Stimulated activated effector memory CD8-positive, alpha-beta T cell treated with anti-CD3 and anti-CD28 coated beads, Interleukin-12 subunit alpha, Interleukin-12 subunit beta, amount 100 ng/mL, for 72 hours (primary cell): ENCODE measurements around the gene COL5A1.
A peak's percentile ranks its signal among the peaks of the same experiment; 100 is the strongest.
"Not testable (repeated sequence)": the region's sequence is repeated elsewhere in the genome, so short reads cannot be mapped to it uniquely, and the experiment has no call there.

ENCODE experiments used
- ATAC-seq: fragments of 150-1000 bp; cut with Tn5 transposase; 2 replicates; pipeline ENCODE4 v1.10.0; 2021
- DNase-seq, 2 donors: peaks; one replicate each; pipeline ENCODE4 v3.0.0; 2021 to 2022; ENCODE audit warnings: low spot score in 2 of 2
- H3K27ac Mint-ChIP-seq: one replicate; pipeline ENCODE4 v1.8.0; 2022; ENCODE audit warnings: mild to moderate bottlenecking, mixed read lengths
- H3K36me3 Mint-ChIP-seq: one replicate; pipeline ENCODE4 v1.8.0; 2022; ENCODE audit warnings: mild to moderate bottlenecking, mixed read lengths
- H3K4me1 Mint-ChIP-seq: one replicate; pipeline ENCODE4 v1.8.0; 2022; ENCODE audit warnings: mixed read lengths
- H3K4me3 Mint-ChIP-seq: one replicate; pipeline ENCODE4 v1.8.0; 2022; ENCODE audit warnings: mild to moderate bottlenecking, mixed read lengths
- H3K9me3 Mint-ChIP-seq: one replicate; pipeline ENCODE4 v1.8.0; 2022; ENCODE audit warnings: mixed read lengths

The COL5A1 gene

GRCh38 chr9:134639994-134640393 is 1.6 kb upstream of the COL5A1 start:
- ATAC-seq (no peak), DNase-seq (no peak)
- no peak overlapping the region for H3K4me3 Mint-ChIP-seq
- H3K27ac Mint-ChIP-seq = no peak overlapping the region
- no peaks in the 10 kb centered on the region for H3K36me3 Mint-ChIP-seq
- H3K4me1 Mint-ChIP-seq = peaks cover 17% of the 10 kb centered on the region
- H3K9me3 Mint-ChIP-seq = no peaks in the 10 kb centered on the region

- H3K4me3 Mint-ChIP-seq = peak overlapping the region; percentile 60
- H3K27ac Mint-ChIP-seq = no peak overlapping the region
- no peaks in the 10 kb centered on the region for H3K36me3 Mint-ChIP-seq
- H3K9me3 Mint-ChIP-seq = no peaks in the 10 kb centered on the region
- ATAC-seq = no peak
- no peak for DNase-seq
- H3K4me1 Mint-ChIP-seq = peaks cover 17% of the 10 kb centered on the region
These were observed 964 bp upstream of the COL5A1 start for GRCh38 chr9:134640506-134641172.

DNA sequence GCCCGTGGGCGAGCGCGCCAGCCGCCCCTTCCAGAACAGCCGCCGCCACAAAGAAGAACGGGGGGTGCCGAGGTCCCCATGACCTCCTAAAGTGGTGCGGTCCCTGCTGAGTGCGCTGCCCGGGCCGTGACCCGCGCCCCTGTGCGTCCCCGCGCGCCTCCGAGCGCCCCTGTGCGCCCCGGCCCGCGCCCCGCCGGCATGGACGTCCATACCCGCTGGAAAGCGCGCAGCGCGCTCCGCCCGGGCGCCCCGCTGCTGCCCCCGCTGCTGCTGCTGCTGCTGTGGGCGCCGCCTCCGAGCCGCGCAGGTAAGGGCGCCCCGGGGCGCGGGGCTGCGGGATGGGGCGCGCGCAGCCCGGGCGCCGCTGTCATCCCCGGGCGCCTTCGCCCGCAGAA is 384 bp downstream of the COL5A1 start:
- DNase-seq (no peak), ATAC-seq (peak; percentile 16)
- H3K4me1 Mint-ChIP-seq = peaks cover 29% of the 10 kb centered on the region
- no peaks in the 10 kb centered on the region for H3K36me3 Mint-ChIP-seq
- H3K27ac Mint-ChIP-seq = no peak overlapping the region
- H3K4me3 Mint-ChIP-seq = peak overlapping the region; percentile 60
- H3K9me3 Mint-ChIP-seq = no peaks in the 10 kb centered on the region

DNA sequence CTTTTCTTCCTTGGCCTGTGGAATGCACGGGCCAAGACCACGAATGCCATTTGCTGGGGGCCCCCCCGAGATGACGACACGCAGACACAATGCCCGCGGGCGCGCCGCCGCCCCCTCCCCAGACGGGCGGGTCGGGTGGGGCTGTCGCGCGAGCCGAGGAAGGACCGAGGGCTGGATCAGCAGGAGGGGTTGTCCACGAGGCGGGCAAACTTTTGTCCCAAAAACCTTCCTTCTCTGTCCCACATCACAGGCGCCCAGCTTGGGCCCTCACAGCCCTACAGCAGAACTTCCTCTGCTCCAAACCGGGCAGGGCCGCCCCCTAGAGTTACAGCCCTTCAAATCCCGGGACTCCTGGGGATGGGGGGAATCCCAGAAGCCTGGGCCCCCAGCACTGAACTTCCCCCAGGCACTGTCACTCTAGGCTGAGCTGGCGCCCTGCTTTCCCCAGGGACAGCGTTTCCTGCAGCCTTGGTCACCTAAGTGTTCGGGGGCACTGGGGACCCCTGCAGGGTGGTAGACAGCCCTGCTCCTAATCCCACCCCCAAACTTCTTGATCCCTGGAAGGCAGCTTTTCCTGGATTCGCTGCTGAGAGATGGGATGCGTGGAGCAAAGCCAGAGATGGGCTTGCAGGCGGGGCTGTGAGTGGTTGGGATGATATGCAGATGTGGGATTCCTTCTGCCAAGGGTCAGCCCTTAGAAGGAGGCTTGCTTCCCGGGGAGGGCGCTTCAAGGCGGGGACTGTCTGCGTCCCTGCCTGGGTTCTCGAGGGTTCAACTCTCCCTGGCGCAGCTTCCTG is 980 bp downstream of the COL5A1 start:
- Mint-ChIP-seq H3K36me3 (no peaks in the 10 kb centered on the region), H3K9me3 (no peaks in the 10 kb centered on the region), H3K4me1 (peaks cover 35% of the 10 kb centered on the region), H3K4me3 (peak overlapping the region; percentile 59), H3K27ac (no peak overlapping the region)
- no peak for ATAC-seq
- DNase-seq = no peak

DNA sequence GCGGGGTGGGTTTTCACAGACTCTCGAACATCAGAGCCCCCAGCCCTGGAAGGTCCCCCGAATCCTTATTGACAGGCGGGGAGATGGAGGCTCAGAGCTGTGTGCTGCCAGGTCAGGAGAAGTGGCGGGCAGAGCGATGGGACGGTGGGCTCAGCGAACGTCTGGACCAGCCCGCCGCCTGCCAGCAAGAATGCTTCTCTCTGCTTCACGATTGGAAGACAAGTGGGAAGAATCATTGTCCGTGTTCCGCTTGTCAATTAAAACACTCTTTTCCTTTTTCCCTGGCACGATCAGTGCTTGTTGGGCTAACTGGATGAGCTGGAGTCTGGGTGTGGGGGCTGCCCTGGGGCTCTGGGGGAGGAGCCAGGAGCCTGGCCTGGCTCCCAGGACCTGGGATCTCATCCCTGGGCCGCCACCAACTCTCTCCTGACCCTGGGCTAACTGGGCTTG is 1.6 kb downstream of the COL5A1 start:
- ATAC-seq (no peak), DNase-seq (no peak)
- Mint-ChIP-seq H3K9me3 (no peaks in the 10 kb centered on the region), H3K27ac (no peak overlapping the region), H3K4me1 (peaks cover 38% of the 10 kb centered on the region), H3K4me3 (peak overlapping the region; percentile 59), H3K36me3 (no peaks in the 10 kb centered on the region)

DNA sequence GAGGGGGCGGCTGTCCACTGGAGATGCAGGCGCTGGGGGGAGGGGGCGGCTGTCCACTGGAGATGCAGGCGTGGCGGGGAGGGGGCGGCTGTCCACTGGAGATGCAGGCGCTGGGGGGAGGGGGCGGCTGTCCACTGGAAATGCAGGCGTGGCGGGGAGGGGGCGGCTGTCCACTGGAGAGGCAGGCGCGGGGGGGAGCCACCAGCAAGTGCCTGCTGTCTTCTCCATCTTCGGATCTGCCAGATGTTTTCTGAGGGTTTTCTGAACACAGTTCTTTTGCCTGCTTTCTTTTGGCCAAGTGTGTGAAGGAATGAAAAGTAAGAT is 2.8 kb downstream of the COL5A1 start:
- not testable (repeated sequence) for ATAC-seq, H3K4me3 Mint-ChIP-seq, H3K27ac Mint-ChIP-seq, DNase-seq, H3K9me3 Mint-ChIP-seq, H3K36me3 Mint-ChIP-seq
- peaks cover 48% of the 10 kb centered on the region for H3K4me1 Mint-ChIP-seq

DNA sequence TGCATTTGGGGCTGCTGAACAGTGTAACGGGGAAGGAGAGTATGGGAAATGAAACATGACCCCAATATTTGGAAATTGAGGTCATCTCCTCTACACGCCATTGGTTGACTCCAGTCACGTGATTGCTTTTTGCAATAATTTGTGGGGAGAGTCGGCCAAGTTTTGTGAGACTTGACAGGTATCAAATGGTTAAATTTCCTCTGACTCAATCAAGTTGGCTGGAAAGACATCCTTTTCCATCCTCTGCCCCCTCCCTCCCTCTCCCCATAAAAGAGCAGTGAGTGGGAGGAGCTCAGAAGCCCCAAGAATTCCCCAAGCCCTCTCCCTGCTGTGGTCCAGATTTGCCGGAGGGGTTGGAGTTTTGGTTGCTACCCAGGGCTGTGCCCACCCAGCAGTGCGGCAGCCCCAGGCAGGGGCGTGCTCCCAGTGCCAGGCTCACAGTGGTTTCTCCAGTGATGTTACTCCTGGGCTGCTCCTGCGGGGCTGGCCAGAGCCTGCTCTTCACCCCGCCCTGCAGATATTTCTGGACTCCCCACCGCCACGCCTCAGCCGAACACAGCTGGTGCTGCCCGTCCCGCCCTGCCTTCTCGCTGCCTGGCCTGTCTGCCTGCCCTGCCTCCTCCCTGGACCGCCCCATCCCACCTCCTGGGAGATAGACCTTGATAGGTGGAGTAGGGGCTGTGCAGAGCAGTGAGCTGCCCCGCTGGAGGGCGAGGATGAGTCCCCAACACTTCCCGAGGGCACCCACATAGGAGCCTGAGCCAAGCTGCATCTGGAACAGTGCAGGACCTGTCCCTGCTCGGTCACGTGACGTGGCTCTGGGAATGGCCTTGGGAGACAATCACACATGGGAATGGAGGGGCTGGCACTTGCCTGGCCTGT is 3.4 kb downstream of the COL5A1 start:
- no peak overlapping the region for H3K27ac Mint-ChIP-seq
- H3K9me3 Mint-ChIP-seq = no peaks in the 10 kb centered on the region
- DNase-seq (no peak), ATAC-seq (no peak)
- no peaks in the 10 kb centered on the region for H3K36me3 Mint-ChIP-seq
- no peak overlapping the region for H3K4me3 Mint-ChIP-seq
- H3K4me1 Mint-ChIP-seq = peaks cover 51% of the 10 kb centered on the region

DNA sequence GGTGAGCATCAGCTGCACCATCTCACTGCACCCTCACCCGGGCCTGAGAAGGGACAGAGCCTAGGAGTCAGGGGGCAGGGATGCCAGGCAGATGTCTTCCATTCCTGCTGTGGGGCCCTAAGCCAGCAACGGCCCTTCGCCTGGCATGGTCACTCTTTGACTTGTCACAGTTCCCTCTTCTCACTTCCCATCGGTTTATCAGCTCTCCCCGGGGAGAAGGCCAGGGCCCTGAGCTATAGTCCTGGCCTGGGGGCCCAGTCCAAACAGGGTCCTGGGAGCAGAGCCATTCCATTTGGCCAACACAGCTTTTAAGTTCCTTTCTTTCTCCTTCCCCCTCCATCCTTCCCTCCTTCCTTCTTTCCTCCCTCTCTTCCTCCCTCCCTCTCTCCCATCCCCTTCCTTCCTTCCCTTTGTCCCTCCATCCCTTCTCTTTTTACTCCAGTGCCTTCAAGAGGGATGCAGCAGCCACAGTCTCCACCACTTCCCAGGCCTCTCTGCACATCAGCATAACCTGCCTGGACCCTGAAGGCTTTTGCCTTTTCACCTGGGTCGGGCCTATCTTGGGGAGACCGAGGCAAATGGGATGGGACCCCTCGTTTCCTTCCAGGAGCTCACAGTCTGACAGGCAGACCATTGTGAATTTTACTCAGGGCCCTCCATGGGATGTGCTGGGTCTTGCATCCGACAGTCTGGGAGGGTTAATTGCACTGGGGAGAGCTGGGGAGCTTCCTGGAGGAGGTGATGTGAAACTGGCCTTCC is 4.2 kb downstream of the COL5A1 start:
- Mint-ChIP-seq H3K27ac (peak overlapping the region; percentile 40), H3K4me1 (peaks cover 51% of the 10 kb centered on the region), H3K36me3 (no peaks in the 10 kb centered on the region), H3K4me3 (no peak overlapping the region), H3K9me3 (no peaks in the 10 kb centered on the region)
- ATAC-seq (no peak), DNase-seq (no peak)

DNA sequence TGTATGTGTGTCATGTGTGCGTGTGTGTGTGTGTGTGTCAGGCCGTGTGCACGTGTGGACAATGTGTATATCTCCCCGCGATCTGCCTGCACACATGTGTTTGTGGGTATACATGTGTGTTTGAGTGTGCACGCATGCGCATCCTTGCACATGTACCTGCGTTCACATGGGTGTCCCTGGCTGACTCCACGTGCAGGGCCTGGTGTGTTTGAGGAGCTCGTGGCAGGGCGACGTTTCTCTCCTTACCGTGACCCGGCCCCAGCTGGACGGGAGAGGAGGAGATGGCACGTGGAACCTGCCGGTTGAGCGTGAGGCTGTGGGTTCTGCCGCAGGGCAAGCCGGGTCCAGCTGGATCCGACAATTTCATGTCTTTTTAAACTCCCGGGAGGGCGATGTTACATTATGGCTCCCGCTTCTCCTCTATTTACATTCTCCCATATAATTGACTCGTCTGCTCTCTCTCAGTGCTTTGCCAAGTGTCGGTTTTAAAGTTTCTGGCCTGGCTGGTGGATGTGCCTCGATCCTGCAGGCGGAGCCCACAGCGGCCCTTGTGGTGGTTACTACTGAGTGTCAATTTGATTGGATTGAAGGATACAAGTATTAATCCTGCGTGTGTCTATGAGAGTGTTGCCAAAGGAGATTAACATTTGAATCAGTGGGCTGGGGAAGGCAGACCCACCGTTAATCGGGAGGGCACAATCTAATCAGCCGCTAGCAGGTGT is 5.9 kb downstream of the COL5A1 start:
- DNase-seq = no peak
- H3K27ac Mint-ChIP-seq = no peak overlapping the region
- ATAC-seq = no peak
- no peak overlapping the region for H3K4me3 Mint-ChIP-seq
- peaks cover 50% of the 10 kb centered on the region for H3K4me1 Mint-ChIP-seq
- H3K36me3 Mint-ChIP-seq = no peaks in the 10 kb centered on the region
- H3K9me3 Mint-ChIP-seq = no peaks in the 10 kb centered on the region

DNA sequence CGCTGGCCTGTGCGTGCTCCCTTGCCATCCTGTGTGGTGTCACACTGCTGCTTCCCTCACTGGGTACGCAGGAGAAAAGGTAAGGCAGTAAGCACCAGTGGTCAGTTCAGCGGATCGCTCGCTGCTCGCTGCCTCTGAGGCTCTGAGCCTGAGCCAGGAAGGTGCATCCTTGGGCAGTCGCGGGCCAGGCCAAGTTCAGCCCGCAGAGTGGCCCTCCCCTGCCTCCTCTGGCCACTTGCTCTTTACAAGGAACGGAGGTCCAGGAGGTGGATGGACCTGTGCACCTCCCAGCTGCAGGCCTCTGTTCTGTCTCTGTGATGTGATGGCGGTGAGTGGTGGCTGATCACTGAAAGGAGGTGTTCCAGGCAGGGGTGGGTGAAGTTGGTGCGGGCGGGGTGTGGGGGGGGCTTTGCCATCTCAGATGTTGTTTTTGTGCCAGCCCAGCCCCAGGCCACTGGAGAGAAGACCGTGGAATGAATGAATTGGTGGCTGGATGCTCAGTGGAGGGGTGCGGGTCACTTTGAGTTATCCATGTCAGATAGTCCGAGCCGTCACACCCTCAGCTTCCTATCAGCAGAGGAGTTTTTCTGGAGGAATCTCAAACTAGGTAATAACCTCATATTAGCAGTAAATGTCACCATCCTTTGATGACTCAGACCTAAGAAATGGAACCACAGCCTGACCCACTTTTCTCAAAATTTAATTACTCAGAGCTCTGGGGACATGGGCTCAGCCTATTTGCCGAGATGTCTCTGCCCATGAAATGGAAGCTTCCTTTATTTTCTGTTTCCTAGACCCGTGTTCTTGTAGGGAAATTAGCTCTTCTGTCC is 7.3 kb downstream of the COL5A1 start:
- H3K4me1 Mint-ChIP-seq = peaks cover 36% of the 10 kb centered on the region
- H3K9me3 Mint-ChIP-seq = no peaks in the 10 kb centered on the region
- no peaks in the 10 kb centered on the region for H3K36me3 Mint-ChIP-seq
- ATAC-seq (peak; percentile 86), DNase-seq (no peak)
- peak overlapping the region; percentile 71 for H3K27ac Mint-ChIP-seq
- H3K4me3 Mint-ChIP-seq = peak overlapping the region; percentile 55

DNA sequence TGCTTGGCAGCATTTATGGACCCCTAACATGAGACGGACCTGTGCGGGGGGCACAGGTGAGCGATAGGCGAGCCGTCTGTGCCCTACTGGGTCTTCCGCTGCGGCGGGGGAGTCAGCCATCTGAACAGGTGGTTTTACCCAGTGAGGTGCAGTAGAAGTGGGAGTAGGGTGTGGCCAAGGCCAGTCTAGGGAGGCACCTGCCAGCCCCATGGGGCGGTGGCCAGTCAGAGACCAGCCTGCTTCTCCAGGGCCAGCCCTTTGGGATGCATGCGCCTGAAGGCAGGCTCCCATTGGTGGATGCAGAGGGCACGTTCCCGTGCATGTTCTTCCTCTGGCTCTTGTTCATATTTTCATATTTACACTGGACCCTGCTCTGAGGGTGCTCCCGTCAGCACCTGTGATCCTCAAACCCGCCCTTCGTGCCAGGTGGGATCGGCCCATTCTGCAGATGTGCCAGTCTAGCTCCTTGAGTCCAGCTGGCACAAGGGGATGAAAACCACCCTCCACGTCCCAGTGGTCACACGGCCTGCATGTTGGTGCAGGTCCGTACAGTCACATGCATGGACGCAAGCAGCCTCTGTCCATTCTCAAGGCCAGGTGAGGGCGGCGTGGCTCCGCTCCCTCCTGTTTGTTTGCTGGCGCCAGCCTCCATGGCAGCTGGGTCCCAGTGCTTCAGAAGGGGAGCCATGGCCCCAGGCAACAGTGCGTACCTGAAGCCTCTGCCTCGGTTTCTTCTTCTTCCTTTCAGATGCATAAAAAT is 9.0 kb downstream of the COL5A1 start:
- H3K27ac Mint-ChIP-seq = no peak overlapping the region
- H3K9me3 Mint-ChIP-seq = no peaks in the 10 kb centered on the region
- H3K4me1 Mint-ChIP-seq = peaks cover 34% of the 10 kb centered on the region
- H3K36me3 Mint-ChIP-seq = no peaks in the 10 kb centered on the region
- no peak for DNase-seq
- no peak overlapping the region for H3K4me3 Mint-ChIP-seq
- no peak for ATAC-seq

DNA sequence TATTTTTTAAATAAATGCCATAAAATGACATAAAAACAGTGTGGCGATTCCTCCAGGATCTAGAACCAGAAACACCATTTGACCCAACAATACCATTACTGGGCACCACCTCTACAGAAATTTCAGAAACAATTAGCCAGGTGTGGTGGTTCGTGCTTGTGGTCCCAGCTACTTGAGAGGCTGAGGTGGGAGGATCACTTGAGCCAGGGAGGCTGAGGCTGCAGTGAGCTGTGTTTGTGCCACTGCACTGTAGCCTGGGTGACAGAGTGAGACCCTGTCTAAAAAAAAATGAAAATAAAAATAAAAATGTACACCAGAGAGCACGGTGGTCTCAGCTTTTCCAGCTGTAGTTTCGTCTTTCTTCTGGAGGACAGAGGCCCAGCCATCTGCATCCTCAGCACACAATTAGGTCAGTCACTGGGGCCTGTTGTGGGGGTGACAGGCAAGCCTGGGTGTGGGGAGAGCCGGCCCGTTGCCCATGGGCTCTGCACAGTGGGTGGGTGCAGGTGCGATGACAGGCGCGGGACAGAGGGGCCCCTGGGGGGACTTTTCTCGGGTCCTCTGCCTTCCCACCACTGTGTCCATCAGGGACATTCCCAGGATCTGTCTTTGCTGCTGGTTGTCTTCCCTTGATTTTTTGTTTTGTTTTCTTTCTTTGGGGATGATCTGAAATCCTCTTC is 9.8 kb downstream of the COL5A1 start:
- Mint-ChIP-seq H3K4me1 (peaks cover 29% of the 10 kb centered on the region), H3K27ac (no peak overlapping the region), H3K36me3 (no peaks in the 10 kb centered on the region), H3K4me3 (no peak overlapping the region), H3K9me3 (no peaks in the 10 kb centered on the region)
- DNase-seq (no peak), ATAC-seq (no peak)
